GM23248 (cell line): Measurements from ENCODE around the gene PAK2.

Experiments used
- EZH2 ChIP-seq: fragments of 200-600 bp; sonication (generic); IDR thresholded peaks from 2 replicates; pipeline ENCODE4 v1.6.1; 2018; ENCODE audit warnings: antibody characterized with exemption, mild to moderate bottlenecking; ENCODE audit not compliant: insufficient read depth, poor library complexity, severe bottlenecking
- EZH2phosphoT487 ChIP-seq: fragments of 200-600 bp; sonication (generic); IDR thresholded peaks from 2 replicates; pipeline ENCODE4 v1.6.1; 2018; ENCODE audit warnings: antibody characterized with exemption, moderate library complexity, mild to moderate bottlenecking, low read depth; ENCODE audit not compliant: insufficient read depth

DNA sequence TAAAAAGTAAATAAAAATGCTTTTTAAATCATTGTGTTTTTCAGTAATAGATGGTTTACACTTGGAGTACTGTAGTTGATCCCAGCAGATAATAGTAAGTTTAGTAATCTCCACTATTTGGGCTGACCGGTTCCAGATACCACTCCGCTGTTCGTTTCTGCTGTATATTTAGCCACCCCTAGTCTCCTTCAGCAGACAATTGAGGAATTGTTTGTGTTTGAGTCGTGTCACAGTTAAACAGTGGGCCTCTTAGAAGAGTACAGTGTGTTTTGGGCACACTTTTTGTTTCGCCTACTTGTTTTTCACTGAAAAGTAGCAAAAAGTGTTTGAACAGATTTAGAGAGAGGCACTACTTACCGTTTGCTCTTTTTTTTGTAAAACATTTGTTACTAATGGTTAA is 33.2 kb downstream of the PAK2 start:
- TF ChIP-seq EZH2 (no peak), EZH2phosphoT487 (no peak)
